ENCODE measurements around the gene ADISSP. TPM values are rescaled to one million over a fixed set of nuclear protein-coding genes. Genes with fewer than 3 reads are reported as not detected.

The ADISSP gene
- total and polyA plus RNA-seq, 2 of the 13 experiments (the other 11 are each of a cell fraction or from before 2014, with no cell fraction given), result 38.3 to 90.6 TPM

DNA sequence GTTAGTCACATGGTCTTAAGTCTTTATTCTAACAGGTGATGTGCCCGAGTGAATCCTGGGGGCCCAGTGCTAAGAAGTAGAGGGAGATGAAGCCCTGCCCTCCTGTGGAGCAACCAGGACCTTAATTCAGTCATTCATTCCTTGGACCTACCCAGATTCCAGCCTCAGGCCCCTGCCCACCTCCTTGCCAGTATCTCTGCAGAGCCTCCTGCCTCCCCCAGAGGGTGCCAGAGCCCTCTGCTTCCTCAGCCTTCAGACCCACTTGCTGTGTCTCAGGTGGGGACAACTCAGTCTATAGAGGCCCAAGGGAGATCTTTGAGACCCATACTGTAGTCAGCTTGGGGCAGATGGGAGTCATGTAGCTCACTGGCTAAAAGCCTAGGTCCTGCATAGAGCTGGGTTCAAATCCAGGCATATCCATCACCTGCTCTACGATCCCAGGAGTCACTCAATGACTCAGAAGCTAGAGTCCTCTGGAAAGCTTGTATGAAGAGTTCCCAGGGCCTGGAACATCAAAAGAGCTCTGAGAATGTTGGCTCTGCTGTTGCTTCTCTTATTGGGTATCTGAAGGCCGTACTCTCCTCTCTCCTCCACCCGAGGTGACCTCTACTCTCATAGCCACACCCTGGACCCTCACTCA, 51.2 kb downstream of the ADISSP start (continued):
- TF ChIP-seq, protein P1, sequence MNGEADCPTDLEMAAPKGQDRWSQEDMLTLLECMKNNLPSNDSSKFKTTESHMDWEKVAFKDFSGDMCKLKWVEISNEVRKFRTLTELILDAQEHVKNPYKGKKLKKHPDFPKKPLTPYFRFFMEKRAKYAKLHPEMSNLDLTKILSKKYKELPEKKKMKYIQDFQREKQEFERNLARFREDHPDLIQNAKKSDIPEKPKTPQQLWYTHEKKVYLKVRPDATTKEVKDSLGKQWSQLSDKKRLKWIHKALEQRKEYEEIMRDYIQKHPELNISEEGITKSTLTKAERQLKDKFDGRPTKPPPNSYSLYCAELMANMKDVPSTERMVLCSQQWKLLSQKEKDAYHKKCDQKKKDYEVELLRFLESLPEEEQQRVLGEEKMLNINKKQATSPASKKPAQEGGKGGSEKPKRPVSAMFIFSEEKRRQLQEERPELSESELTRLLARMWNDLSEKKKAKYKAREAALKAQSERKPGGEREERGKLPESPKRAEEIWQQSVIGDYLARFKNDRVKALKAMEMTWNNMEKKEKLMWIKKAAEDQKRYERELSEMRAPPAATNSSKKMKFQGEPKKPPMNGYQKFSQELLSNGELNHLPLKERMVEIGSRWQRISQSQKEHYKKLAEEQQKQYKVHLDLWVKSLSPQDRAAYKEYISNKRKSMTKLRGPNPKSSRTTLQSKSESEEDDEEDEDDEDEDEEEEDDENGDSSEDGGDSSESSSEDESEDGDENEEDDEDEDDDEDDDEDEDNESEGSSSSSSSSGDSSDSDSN (CRISPR knock-in tag; IDR thresholded peaks at IDR 0.05), result 0 out of 2 replicates have a peak, but pooled peaks have one; percentile 17
- TF ChIP-seq SOX13 (IDR thresholded peaks at IDR 0.05), result no peak
- no peak for TF ChIP-seq SOX13 (CRISPR knock-in tag; conservative IDR thresholded peaks at IDR 0.05 in 1 of 2, IDR thresholded peaks at IDR 0.05 in 1 of 2)
- TF ChIP-seq, protein P2, sequence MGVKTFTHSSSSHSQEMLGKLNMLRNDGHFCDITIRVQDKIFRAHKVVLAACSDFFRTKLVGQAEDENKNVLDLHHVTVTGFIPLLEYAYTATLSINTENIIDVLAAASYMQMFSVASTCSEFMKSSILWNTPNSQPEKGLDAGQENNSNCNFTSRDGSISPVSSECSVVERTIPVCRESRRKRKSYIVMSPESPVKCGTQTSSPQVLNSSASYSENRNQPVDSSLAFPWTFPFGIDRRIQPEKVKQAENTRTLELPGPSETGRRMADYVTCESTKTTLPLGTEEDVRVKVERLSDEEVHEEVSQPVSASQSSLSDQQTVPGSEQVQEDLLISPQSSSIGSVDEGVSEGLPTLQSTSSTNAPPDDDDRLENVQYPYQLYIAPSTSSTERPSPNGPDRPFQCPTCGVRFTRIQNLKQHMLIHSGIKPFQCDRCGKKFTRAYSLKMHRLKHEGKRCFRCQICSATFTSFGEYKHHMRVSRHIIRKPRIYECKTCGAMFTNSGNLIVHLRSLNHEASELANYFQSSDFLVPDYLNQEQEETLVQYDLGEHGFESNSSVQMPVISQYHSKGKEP (CRISPR knock-in tag; IDR thresholded peaks at IDR 0.05), result no peak
- 0 out of 2 replicates have a peak, but pooled peaks have one; percentile 25 for TF ChIP-seq MEIS2 (CRISPR knock-in tag; IDR thresholded peaks at IDR 0.05)
- TF ChIP-seq ZNF589 (CRISPR knock-in tag; conservative IDR thresholded peaks at IDR 0.05), result no peak
- TF ChIP-seq, protein P3, sequence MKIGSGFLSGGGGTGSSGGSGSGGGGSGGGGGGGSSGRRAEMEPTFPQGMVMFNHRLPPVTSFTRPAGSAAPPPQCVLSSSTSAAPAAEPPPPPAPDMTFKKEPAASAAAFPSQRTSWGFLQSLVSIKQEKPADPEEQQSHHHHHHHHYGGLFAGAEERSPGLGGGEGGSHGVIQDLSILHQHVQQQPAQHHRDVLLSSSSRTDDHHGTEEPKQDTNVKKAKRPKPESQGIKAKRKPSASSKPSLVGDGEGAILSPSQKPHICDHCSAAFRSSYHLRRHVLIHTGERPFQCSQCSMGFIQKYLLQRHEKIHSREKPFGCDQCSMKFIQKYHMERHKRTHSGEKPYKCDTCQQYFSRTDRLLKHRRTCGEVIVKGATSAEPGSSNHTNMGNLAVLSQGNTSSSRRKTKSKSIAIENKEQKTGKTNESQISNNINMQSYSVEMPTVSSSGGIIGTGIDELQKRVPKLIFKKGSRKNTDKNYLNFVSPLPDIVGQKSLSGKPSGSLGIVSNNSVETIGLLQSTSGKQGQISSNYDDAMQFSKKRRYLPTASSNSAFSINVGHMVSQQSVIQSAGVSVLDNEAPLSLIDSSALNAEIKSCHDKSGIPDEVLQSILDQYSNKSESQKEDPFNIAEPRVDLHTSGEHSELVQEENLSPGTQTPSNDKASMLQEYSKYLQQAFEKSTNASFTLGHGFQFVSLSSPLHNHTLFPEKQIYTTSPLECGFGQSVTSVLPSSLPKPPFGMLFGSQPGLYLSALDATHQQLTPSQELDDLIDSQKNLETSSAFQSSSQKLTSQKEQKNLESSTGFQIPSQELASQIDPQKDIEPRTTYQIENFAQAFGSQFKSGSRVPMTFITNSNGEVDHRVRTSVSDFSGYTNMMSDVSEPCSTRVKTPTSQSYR (CRISPR knock-in tag; IDR thresholded peaks at IDR 0.05; ENCODE audit: borderline replicate concordance), result no peak
- TF ChIP-seq ZNF775 (CRISPR knock-in tag; IDR thresholded peaks at IDR 0.05; ENCODE audit: borderline replicate concordance), result no peak
- no peak for TF ChIP-seq TBL1XR1 (IDR thresholded peaks at IDR 0.05; ENCODE audit: borderline replicate concordance, low read length, partially characterized antibody)
- TF ChIP-seq ZNF460 (CRISPR knock-in tag; IDR thresholded peaks at IDR 0.05; ENCODE audit: borderline replicate concordance), result no peak
- TF ChIP-seq, protein P4, sequence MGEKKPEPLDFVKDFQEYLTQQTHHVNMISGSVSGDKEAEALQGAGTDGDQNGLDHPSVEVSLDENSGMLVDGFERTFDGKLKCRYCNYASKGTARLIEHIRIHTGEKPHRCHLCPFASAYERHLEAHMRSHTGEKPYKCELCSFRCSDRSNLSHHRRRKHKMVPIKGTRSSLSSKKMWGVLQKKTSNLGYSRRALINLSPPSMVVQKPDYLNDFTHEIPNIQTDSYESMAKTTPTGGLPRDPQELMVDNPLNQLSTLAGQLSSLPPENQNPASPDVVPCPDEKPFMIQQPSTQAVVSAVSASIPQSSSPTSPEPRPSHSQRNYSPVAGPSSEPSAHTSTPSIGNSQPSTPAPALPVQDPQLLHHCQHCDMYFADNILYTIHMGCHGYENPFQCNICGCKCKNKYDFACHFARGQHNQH (CRISPR knock-in tag; IDR thresholded peaks at IDR 0.05), result peak; percentile 48; the same call in 1 of the 2 replicates
- 0 out of 2 replicates have a peak, but pooled peaks have one; percentile 18 for TF ChIP-seq ZNF3 (CRISPR knock-in tag; IDR thresholded peaks at IDR 0.05)
- TF ChIP-seq ZNF7 (CRISPR knock-in tag; IDR thresholded peaks at IDR 0.05), result no peak
- TF ChIP-seq GABPB1 (CRISPR knock-in tag; IDR thresholded peaks at IDR 0.05), result no peak; the same call in 1 of the 2 replicates
- TF ChIP-seq, protein P5, sequence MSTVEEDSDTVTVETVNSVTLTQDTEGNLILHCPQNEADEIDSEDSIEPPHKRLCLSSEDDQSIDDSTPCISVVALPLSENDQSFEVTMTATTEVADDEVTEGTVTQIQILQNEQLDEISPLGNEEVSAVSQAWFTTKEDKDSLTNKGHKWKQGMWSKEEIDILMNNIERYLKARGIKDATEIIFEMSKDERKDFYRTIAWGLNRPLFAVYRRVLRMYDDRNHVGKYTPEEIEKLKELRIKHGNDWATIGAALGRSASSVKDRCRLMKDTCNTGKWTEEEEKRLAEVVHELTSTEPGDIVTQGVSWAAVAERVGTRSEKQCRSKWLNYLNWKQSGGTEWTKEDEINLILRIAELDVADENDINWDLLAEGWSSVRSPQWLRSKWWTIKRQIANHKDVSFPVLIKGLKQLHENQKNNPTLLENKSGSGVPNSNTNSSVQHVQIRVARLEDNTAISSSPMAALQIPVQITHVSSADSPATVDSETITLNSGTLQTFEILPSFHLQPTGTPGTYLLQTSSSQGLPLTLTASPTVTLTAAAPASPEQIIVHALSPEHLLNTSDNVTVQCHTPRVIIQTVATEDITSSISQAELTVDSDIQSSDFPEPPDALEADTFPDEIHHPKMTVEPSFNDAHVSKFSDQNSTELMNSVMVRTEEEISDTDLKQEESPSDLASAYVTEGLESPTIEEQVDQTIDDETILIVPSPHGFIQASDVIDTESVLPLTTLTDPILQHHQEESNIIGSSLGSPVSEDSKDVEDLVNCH (CRISPR knock-in tag; IDR thresholded peaks at IDR 0.05), result no peak
- TF ChIP-seq MED1 (CRISPR knock-in tag; IDR thresholded peaks at IDR 0.05), result 0 out of 2 replicates have a peak, but pooled peaks have one; percentile 22
- TF ChIP-seq SALL2 (CRISPR knock-in tag; IDR thresholded peaks at IDR 0.05), result peak; percentile 62; the same call in 1 of the 2 replicates

All from HepG2 (cell line).